PFSK-1 (cell line): Measurements from ENCODE around the gene RBM6.

ENCODE experiments used
- FOXP2 ChIP-seq: optimal IDR thresholded peaks from 2 replicates; pipeline ENCODE3; 2011; ENCODE audit warnings: borderline replicate concordance, control low read depth, inconsistent platforms; ENCODE audit not compliant: insufficient read depth; ENCODE audit errors: extremely low read length, extremely low read depth
- POLR2AphosphoS5 ChIP-seq: IDR thresholded peaks from 2 replicates; pipeline ENCODE4 v1.6.1; 2012; ENCODE audit warnings: low read depth, mild to moderate bottlenecking, control low read depth, low read length, moderate library complexity
- SIN3A ChIP-seq: IDR thresholded peaks from 2 replicates; pipeline ENCODE4 v1.6.1; 2012; ENCODE audit warnings: mild to moderate bottlenecking, low read length, moderate library complexity, borderline replicate concordance; ENCODE audit not compliant: insufficient read depth
- TAF1 ChIP-seq: IDR thresholded peaks from 2 replicates; pipeline ENCODE4 v1.6.1; 2012; ENCODE audit warnings: low read length, control low read depth, borderline replicate concordance; ENCODE audit not compliant: insufficient read depth
- TF ChIP-seq, protein P1 (sequence below), 2 experiments: IDR thresholded peaks; 2 replicates each; pipeline versions ENCODE4 v1.6.1 to v1.8.0; 2011 to 2012; ENCODE audit warnings: low read depth in 2 of 2, low read length in 2 of 2, control low read depth in 1 of 2, inconsistent platforms in 1 of 2, mild to moderate bottlenecking in 1 of 2, moderate library complexity in 1 of 2; ENCODE audit not compliant: insufficient read depth in 1 of 2

Gene RBM6

GRCh38 chr3:49911124-49911420 lies 28.9 kb upstream of the RBM6 start:
- no peak for TF ChIP-seq TAF1
- TF ChIP-seq SIN3A: no peak
- no peak for TF ChIP-seq POLR2AphosphoS5
- TF ChIP-seq, protein P1, sequence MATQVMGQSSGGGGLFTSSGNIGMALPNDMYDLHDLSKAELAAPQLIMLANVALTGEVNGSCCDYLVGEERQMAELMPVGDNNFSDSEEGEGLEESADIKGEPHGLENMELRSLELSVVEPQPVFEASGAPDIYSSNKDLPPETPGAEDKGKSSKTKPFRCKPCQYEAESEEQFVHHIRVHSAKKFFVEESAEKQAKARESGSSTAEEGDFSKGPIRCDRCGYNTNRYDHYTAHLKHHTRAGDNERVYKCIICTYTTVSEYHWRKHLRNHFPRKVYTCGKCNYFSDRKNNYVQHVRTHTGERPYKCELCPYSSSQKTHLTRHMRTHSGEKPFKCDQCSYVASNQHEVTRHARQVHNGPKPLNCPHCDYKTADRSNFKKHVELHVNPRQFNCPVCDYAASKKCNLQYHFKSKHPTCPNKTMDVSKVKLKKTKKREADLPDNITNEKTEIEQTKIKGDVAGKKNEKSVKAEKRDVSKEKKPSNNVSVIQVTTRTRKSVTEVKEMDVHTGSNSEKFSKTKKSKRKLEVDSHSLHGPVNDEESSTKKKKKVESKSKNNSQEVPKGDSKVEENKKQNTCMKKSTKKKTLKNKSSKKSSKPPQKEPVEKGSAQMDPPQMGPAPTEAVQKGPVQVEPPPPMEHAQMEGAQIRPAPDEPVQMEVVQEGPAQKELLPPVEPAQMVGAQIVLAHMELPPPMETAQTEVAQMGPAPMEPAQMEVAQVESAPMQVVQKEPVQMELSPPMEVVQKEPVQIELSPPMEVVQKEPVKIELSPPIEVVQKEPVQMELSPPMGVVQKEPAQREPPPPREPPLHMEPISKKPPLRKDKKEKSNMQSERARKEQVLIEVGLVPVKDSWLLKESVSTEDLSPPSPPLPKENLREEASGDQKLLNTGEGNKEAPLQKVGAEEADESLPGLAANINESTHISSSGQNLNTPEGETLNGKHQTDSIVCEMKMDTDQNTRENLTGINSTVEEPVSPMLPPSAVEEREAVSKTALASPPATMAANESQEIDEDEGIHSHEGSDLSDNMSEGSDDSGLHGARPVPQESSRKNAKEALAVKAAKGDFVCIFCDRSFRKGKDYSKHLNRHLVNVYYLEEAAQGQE (IDR thresholded peaks at IDR 0.05; ENCODE audit: insufficient read depth in 1 of 2, low read depth in 2 of 2, low read length in 2 of 2): no peak

DNA sequence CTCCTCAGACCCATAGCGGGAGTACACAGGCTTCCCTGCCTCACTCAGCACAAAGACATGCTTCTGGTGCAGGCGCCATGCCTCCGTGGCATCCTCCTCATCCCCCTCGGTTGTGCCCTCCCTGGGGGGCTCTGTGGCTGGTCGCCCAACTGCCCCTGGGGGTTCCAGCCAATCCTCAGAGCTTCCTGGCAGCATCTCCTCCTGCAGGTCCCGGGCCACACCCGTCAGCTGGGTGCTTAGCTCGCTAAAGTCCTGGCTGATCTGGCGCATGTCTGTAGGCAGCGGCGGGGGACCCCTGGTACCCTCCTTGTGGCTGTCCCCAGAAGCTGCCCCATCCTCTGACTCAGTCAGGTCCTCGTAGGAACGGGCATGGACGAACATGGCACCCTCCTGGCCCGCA lies 28.3 kb upstream of the RBM6 start:
- no peak for TF ChIP-seq POLR2AphosphoS5
- no peak for TF ChIP-seq TAF1
- no peak for TF ChIP-seq FOXP2
- TF ChIP-seq SIN3A: no peak
- TF ChIP-seq, protein P1 (IDR thresholded peaks at IDR 0.05; ENCODE audit: insufficient read depth in 1 of 2, low read depth in 2 of 2, low read length in 2 of 2): no peak

GRCh38 chr3:49912881-49913281 lies 27.1 kb upstream of the RBM6 start:
- no peak for TF ChIP-seq TAF1
- TF ChIP-seq POLR2AphosphoS5: no peak
- TF ChIP-seq SIN3A: no peak
- TF ChIP-seq, protein P1 (IDR thresholded peaks at IDR 0.05; ENCODE audit: insufficient read depth in 1 of 2, low read depth in 2 of 2, low read length in 2 of 2): no peak
- no peak for TF ChIP-seq FOXP2

DNA sequence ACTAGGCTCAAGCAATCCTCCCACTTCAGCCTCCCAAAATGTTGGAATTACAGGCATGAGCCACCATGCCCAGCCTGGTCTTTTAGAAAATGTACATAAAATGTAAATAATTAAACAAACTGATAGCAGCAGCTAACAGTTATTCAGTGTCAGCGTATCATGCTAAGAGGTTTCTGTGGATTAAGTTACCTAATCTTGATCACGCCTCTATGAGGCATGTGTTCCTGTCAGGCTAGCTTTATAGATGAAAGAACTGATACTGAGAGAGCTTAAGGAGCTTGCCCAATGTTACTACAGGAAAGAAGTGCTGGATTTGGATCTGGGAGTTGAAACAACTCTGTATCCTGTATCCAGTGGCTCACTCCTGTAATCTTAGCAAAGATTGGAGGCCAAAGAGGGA lies 25.0 kb upstream of the RBM6 start:
- TF ChIP-seq POLR2AphosphoS5 (no peak), TAF1 (no peak), FOXP2 (no peak), SIN3A (no peak)
- TF ChIP-seq, protein P1 (IDR thresholded peaks at IDR 0.05; ENCODE audit: insufficient read depth in 1 of 2, low read depth in 2 of 2, low read length in 2 of 2): no peak

- TF ChIP-seq TAF1: no peak
- no peak for TF ChIP-seq POLR2AphosphoS5
- TF ChIP-seq, protein P1 (IDR thresholded peaks at IDR 0.05; ENCODE audit: insufficient read depth in 1 of 2, low read depth in 2 of 2, low read length in 2 of 2): no peak
- no peak for TF ChIP-seq SIN3A
- TF ChIP-seq FOXP2: no peak
Measured at GRCh38 chr3:49916686-49917085, 23.3 kb upstream of the RBM6 start.
